Body of pancreas (tissue), 4 donors: ENCODE results near the gene RPS5. TPM values are rescaled to one million over a fixed set of nuclear protein-coding genes. Genes with fewer than 3 reads are reported as not detected.

ENCODE experiments used
- ATAC-seq: fragments of 150-250 bp; one replicate; pipeline ENCODE4 v1.9.1; 2016
- DNase-seq, 4 donors: peaks; one replicate each; pipeline ENCODE4 v3.0.0-alpha.2; 2019
- H3K27ac ChIP-seq, 4 donors: fragments of 200-600 bp; sonication (generic); 1 replicate in 3 of 4; 2 replicates in 1 of 4; pipeline versions ENCODE4 v1.5.1 to v1.6.1; 2016 to 2019; ENCODE audit warnings: mild to moderate bottlenecking in 1 of 4, mixed read lengths in 1 of 4, moderate library complexity in 1 of 4
- H3K27me3 ChIP-seq, 2 donors: fragments of 200-600 bp; sonication (generic); one replicate each; pipeline ENCODE4 v1.6.0; 2016; ENCODE audit warnings: mild to moderate bottlenecking in 1 of 2
- H3K36me3 ChIP-seq, 2 donors: fragments of 200-600 bp; sonication (generic); replicated peaks in 1 of 2; 2 replicates each; pipeline ENCODE4 v1.5.1; 2016; ENCODE audit warnings: low read depth in 2 of 2; ENCODE audit not compliant: insufficient read depth in 1 of 2
- H3K4me1 ChIP-seq: fragments of 200-600 bp; sonication (generic); one replicate; pipeline ENCODE4 v1.6.0; 2016
- H3K4me3 ChIP-seq, 2 donors: fragments of 200-600 bp; sonication (generic); 1 replicate in 1 of 2; 2 replicates in 1 of 2; pipeline ENCODE4 v1.5.1; 2016 to 2019
- H3K9me3 ChIP-seq, 3 donors: fragments of 200-600 bp; sonication (generic); 1 replicate in 2 of 3; 2 replicates in 1 of 3; pipeline ENCODE4 v1.5.1; 2016
- CTCF ChIP-seq, 7 experiments: fragments of 450-650 bp in 4 of 7; fragments of 200-600 bp in 3 of 7; sonication (generic) in 3 of 7; IDR thresholded peaks; one replicate each; pipeline ENCODE4 v1.5.1; 2016 to 2019; ENCODE audit warnings: antibody characterized with exemption in 7 of 7
- POLR2A ChIP-seq, 3 donors: fragments of 450-650 bp; IDR thresholded peaks; one replicate each; pipeline ENCODE4 v1.6.1; 2016; ENCODE audit warnings: antibody characterized with exemption in 3 of 3, mild to moderate bottlenecking in 2 of 3
- WGBS, 2 donors: methylation state at CpG; one replicate each; pipeline ENCODE4 v1.1.5; 2017; 5-methylcytosine and 5-hydroxymethylcytosine counted together
- intact Hi-C: fragments of 100-400 bp; cut with DNase I; formaldehyde crosslinking; loops from one replicate; pipeline ENCODE4 v1.15.1; 2023
- total RNA-seq, 2 donors: library from RNA; depleted of rRNA; stranded (reverse); fragments of >200 nt; gene quantifications; one replicate each; pipeline ENCODE4 v1.1.0, GENCODE V29; 2016

RPS5 gene
- total RNA-seq, 2 donors from 2014 or later, result 577 to 1,133 TPM

- no peak for ATAC-seq
- H3K4me3 ChIP-seq, result no peak overlapping the region
- intact Hi-C loops, result no loop called here
- WGBS, 2 donors, result 80 to 87% methylated on average over 4 of the region's 4 CpGs
- no peaks in the 10 kb centered on the region for H3K9me3 ChIP-seq
- H3K4me1 ChIP-seq, result peaks cover 37% of the 10 kb centered on the region
- no peaks in the 10 kb centered on the region for H3K27me3 ChIP-seq
- no peak overlapping the region for H3K27ac ChIP-seq
- TF ChIP-seq CTCF (IDR thresholded peaks at IDR 0.05) (no peak), POLR2A (IDR thresholded peaks at IDR 0.05) (no peak)
- H3K36me3 ChIP-seq, result peaks cover 17 to 23% of the 10 kb centered on the region in 2 donors
- no peak for DNase-seq
These were observed 6.6 kb downstream of the RPS5 start for GRCh38 chr19:58393725-58394033.

- no peak for TF ChIP-seq POLR2A (IDR thresholded peaks at IDR 0.05)
- ATAC-seq, result no peak
- Histone ChIP-seq H3K9me3 (no peaks in the 10 kb centered on the region), H3K36me3 (peaks cover 17 to 23% of the 10 kb centered on the region in 2 donors), H3K27me3 (no peaks in the 10 kb centered on the region), H3K4me3 (no peak overlapping the region), H3K4me1 (peaks cover 30% of the 10 kb centered on the region), H3K27ac (no peak overlapping the region)
- DNase-seq, result no peak
- intact Hi-C loops, result no loop called here
- 72% methylated on average over 3 of the region's 3 CpGs; no CpG with 5 or more reads in 1 of the 2 donors for WGBS, 2 donors
These were observed 7.8 kb downstream of the RPS5 start for GRCh38 chr19:58394821-58395219.

- Histone ChIP-seq H3K4me1 (peaks cover 27% of the 10 kb centered on the region), H3K27me3 (no peaks in the 10 kb centered on the region), H3K9me3 (no peaks in the 10 kb centered on the region), H3K27ac (no peak within 1 kb of the TSS), H3K4me3 (no peak within 1 kb of the TSS), H3K36me3 (peaks cover 17 to 23% of the 10 kb centered on the region in 2 donors)
- 28 to 30% methylated on average over 10 to 20 of the region's 21 CpGs for WGBS, 2 donors
- intact Hi-C loops, result no loop called here
- ATAC-seq (peak; percentile 63), DNase-seq (peak in 2 of 4 donors; percentile 43 to 48)
- TF ChIP-seq POLR2A (IDR thresholded peaks at IDR 0.05), result peak in 2 of 3 donors; percentile 4 to 30
- no peak for TF ChIP-seq CTCF (IDR thresholded peaks at IDR 0.05)
These were observed 8.3 kb downstream of the RPS5 start, which contains the start of gene RNF225 for GRCh38 chr19:58395220-58395978. Gene RNF225, plus strand, starts transcription at chr19:58395656. Its CDS starts 434 bp downstream, at chr19:58396090.

GRCh38 chr19:58395979-58396627 is 9.0 kb downstream of the RPS5 start:
- Histone ChIP-seq H3K9me3 (no peaks in the 10 kb centered on the region), H3K27me3 (no peaks in the 10 kb centered on the region), H3K27ac (no peak overlapping the region), H3K36me3 (peaks cover 17 to 21% of the 10 kb centered on the region in 2 donors), H3K4me1 (peaks cover 26% of the 10 kb centered on the region), H3K4me3 (no peak overlapping the region)
- no peak for ATAC-seq
- intact Hi-C loops, result no loop called here
- no peak for DNase-seq
- 5% methylated on average over 21 to 55 of the region's 75 CpGs for WGBS, 2 donors
- peak in 1 of 3 donors; percentile 26 for TF ChIP-seq POLR2A (IDR thresholded peaks at IDR 0.05)
- TF ChIP-seq CTCF (IDR thresholded peaks at IDR 0.05), result no peak

GRCh38 chr19:58396691-58397532 is 9.8 kb downstream of the RPS5 start:
- H3K4me3 ChIP-seq, result no peak overlapping the region
- 24 to 30% methylated on average over 6 to 51 of the region's 58 CpGs for WGBS, 2 donors

More at GRCh38 chr19:58396691-58397532, 9.8 kb downstream of the RPS5 start:
- Histone ChIP-seq H3K36me3 (peaks cover 17 to 18% of the 10 kb centered on the region in 2 donors), H3K27ac (no peak overlapping the region), H3K9me3 (no peaks in the 10 kb centered on the region), H3K27me3 (no peaks in the 10 kb centered on the region), H3K4me1 (peaks cover 22% of the 10 kb centered on the region)
- no peak for TF ChIP-seq CTCF (IDR thresholded peaks at IDR 0.05)
- ATAC-seq (no peak), DNase-seq (no peak)
- intact Hi-C loops, result no loop called here
